H9 (cell line): Measurements from ENCODE around the gene SPRYD7. TPM values are rescaled to one million over a fixed set of nuclear protein-coding genes. Genes with fewer than 3 reads are reported as not detected.

Experiments used
- DNase-seq: peaks from one replicate; pipeline ENCODE4 v3.0.0-alpha.2; 2017
- H2AFZ ChIP-seq: one replicate; pipeline ENCODE4 v1.6.1; 2013; ENCODE audit warnings: mild to moderate bottlenecking, low read length, control low read depth, moderate library complexity
- H2AK5ac ChIP-seq: 2 replicates; pipeline ENCODE4 v1.6.1; 2013; ENCODE audit warnings: low read length, control low read depth, mixed read lengths; ENCODE audit not compliant: insufficient read length
- H2BK120ac ChIP-seq: one replicate; pipeline ENCODE4 v1.6.1; 2013; ENCODE audit warnings: low read depth, mild to moderate bottlenecking, low read length, control low read depth, inconsistent platforms; ENCODE audit not compliant: poor library complexity, severe bottlenecking
- H2BK12ac ChIP-seq: 2 replicates; pipeline ENCODE4 v1.6.1; 2013; ENCODE audit warnings: low read length, control low read depth, mixed read lengths, low read depth; ENCODE audit not compliant: insufficient read length
- H2BK15ac ChIP-seq: 2 replicates; pipeline ENCODE4 v1.6.1; 2013; ENCODE audit warnings: low read depth, low read length, control low read depth
- H2BK20ac ChIP-seq: one replicate; pipeline ENCODE4 v1.6.1; 2013; ENCODE audit warnings: low read depth, mild to moderate bottlenecking, low read length, control low read depth, inconsistent platforms; ENCODE audit not compliant: poor library complexity, severe bottlenecking
- H2BK5ac ChIP-seq: 2 replicates; pipeline ENCODE4 v1.6.1; 2013; ENCODE audit warnings: low read length, control low read depth, mixed read lengths; ENCODE audit not compliant: insufficient read length
- H3K14ac ChIP-seq: 2 replicates; pipeline ENCODE4 v1.6.1; 2013; ENCODE audit warnings: low read length, control low read depth; ENCODE audit not compliant: insufficient read depth
- H3K18ac ChIP-seq: 2 replicates; pipeline ENCODE4 v1.6.1; 2013; ENCODE audit warnings: low read depth, mild to moderate bottlenecking, mixed read lengths, low read length, control low read depth; ENCODE audit not compliant: insufficient read length
- H3K23ac ChIP-seq: 2 replicates; pipeline ENCODE4 v1.6.1; 2013; ENCODE audit warnings: low read length, control low read depth, mixed read lengths, low read depth; ENCODE audit not compliant: insufficient read length
- H3K23me2 ChIP-seq: 2 replicates; pipeline ENCODE4 v1.6.1; 2013; ENCODE audit warnings: low read depth, mild to moderate bottlenecking, mixed read lengths, low read length, control low read depth; ENCODE audit not compliant: insufficient read length, poor library complexity, severe bottlenecking
- H3K27ac ChIP-seq: 2 replicates; pipeline ENCODE4 v1.5.1; 2013; ENCODE audit warnings: low read length, control low read depth, mixed read lengths, low read depth; ENCODE audit not compliant: insufficient read length
- H3K27me3 ChIP-seq: 2 replicates; pipeline ENCODE4 v1.6.1; 2013; ENCODE audit warnings: low read length, control low read depth, inconsistent platforms; ENCODE audit not compliant: insufficient read depth
- H3K4ac ChIP-seq: 2 replicates; pipeline ENCODE4 v1.6.1; 2013; ENCODE audit warnings: low read depth, mild to moderate bottlenecking, control low read depth, inconsistent platforms, low read length, moderate library complexity
- H3K4me1 ChIP-seq: 2 replicates; pipeline ENCODE4 v1.6.1; 2013; ENCODE audit warnings: low read length, control low read depth, inconsistent platforms; ENCODE audit not compliant: insufficient read depth
- H3K4me2 ChIP-seq: 2 replicates; pipeline ENCODE4 v1.6.1; 2013; ENCODE audit warnings: low read length, control low read depth, mixed read lengths; ENCODE audit not compliant: insufficient read length, insufficient read depth
- H3K56ac ChIP-seq: 2 replicates; pipeline ENCODE4 v1.6.1; 2013; ENCODE audit warnings: low read depth, mild to moderate bottlenecking, mixed read lengths, low read length, control low read depth; ENCODE audit not compliant: insufficient read length
- H3K79me1 ChIP-seq: 2 replicates; pipeline ENCODE4 v1.6.1; 2013; ENCODE audit warnings: low read depth, mild to moderate bottlenecking, moderate library complexity, low read length, control low read depth, inconsistent platforms; ENCODE audit not compliant: insufficient read depth, poor library complexity, severe bottlenecking
- H3K79me2 ChIP-seq: 2 replicates; pipeline ENCODE4 v1.6.1; 2013; ENCODE audit warnings: low read length, control low read depth, inconsistent platforms; ENCODE audit not compliant: insufficient read depth
- H3K9ac ChIP-seq: 2 replicates; pipeline ENCODE4 v1.6.1; 2013; ENCODE audit warnings: low read length, control low read depth, mixed read lengths; ENCODE audit not compliant: insufficient read length; ENCODE audit errors: extremely low read depth
- H3K9me3 ChIP-seq: one replicate; pipeline ENCODE4 v1.6.1; 2013; ENCODE audit warnings: low read depth, low read length, inconsistent platforms; ENCODE audit not compliant: control insufficient read depth
- H3T11ph ChIP-seq: one replicate; pipeline ENCODE4 v1.6.1; 2013; ENCODE audit warnings: mild to moderate bottlenecking, low read length, control low read depth, inconsistent platforms
- H4K20me1 ChIP-seq: one replicate; pipeline ENCODE4 v1.6.1; 2013; ENCODE audit not compliant: control insufficient read depth, insufficient read length, insufficient read depth
- H4K5ac ChIP-seq: 2 replicates; pipeline ENCODE4 v1.6.1; 2013; ENCODE audit warnings: low read depth, mild to moderate bottlenecking, mixed read lengths, low read length, control low read depth; ENCODE audit not compliant: insufficient read length
- H4K8ac ChIP-seq: replicated peaks from 2 replicates; pipeline ENCODE4 v1.6.1; 2013; ENCODE audit warnings: low read length, control low read depth, mixed read lengths, low read depth; ENCODE audit not compliant: insufficient read length
- H4K91ac ChIP-seq: 2 replicates; pipeline ENCODE4 v1.6.1; 2013; ENCODE audit warnings: low read depth, mild to moderate bottlenecking, moderate library complexity, mixed read lengths, low read length, control low read depth; ENCODE audit not compliant: insufficient read length
- H3K27ac Mint-ChIP-seq, 3 experiments: 2 replicates in 2 of 3; 3 replicates in 1 of 3; pipeline ENCODE4 v1.8.0; 2020 to 2021; ENCODE audit warnings: mixed read lengths in 3 of 3, mild to moderate bottlenecking in 1 of 3, moderate library complexity in 1 of 3
- H3K27me3 Mint-ChIP-seq: 2 replicates; pipeline ENCODE4 v1.8.0; 2021; ENCODE audit warnings: low read depth, mild to moderate bottlenecking, moderate library complexity, mixed read lengths
- H3K36me3 Mint-ChIP-seq, 3 experiments: 2 replicates in 2 of 3; 3 replicates in 1 of 3; pipeline ENCODE4 v1.8.0; 2020 to 2021; ENCODE audit warnings: low read depth in 3 of 3, mixed read lengths in 3 of 3; ENCODE audit not compliant: insufficient read depth in 1 of 3
- H3K4me1 Mint-ChIP-seq, 2 experiments: 2 replicates each; pipeline ENCODE4 v1.8.0; 2020; ENCODE audit warnings: mixed read lengths in 2 of 2
- H3K4me3 Mint-ChIP-seq, 2 experiments: 2 replicates in 1 of 2; 3 replicates in 1 of 2; pipeline ENCODE4 v1.8.0; 2020 to 2021; ENCODE audit warnings: mild to moderate bottlenecking in 2 of 2, mixed read lengths in 2 of 2, moderate library complexity in 1 of 2
- H3K9me3 Mint-ChIP-seq, 2 experiments: 2 replicates in 1 of 2; 3 replicates in 1 of 2; pipeline ENCODE4 v1.8.0; 2020; ENCODE audit warnings: mild to moderate bottlenecking in 2 of 2, mixed read lengths in 2 of 2, moderate library complexity in 1 of 2
- WGBS: extraction: QIAGEN DNeasy Blood & Tissue Kit; methylation state at CpG from one replicate; pipeline ENCODE4 v1.1.7; 2013; ENCODE audit warnings: missing lambda C conversion rate, low lambda C conversion rate, mixed read lengths; ENCODE audit not compliant: insufficient read length; ENCODE audit errors: extremely low coverage; 5-methylcytosine and 5-hydroxymethylcytosine counted together
- total RNA-seq: library from RNA; stranded (reverse); gene quantifications from 2 replicates; pipeline ENCODE4 v1.2.1, GENCODE V29; 2021
- TF ChIP-seq, protein P1 (sequence below): fragments of 200-600 bp; sonication (generic); conservative IDR thresholded peaks from 3 replicates; pipeline ENCODE4 v1.8.0; 2021; ENCODE audit warnings: antibody characterized with exemption, mild to moderate bottlenecking

SPRYD7 gene
- total RNA-seq, 1 experiment from 2014 or later: 1.8 TPM

DNA sequence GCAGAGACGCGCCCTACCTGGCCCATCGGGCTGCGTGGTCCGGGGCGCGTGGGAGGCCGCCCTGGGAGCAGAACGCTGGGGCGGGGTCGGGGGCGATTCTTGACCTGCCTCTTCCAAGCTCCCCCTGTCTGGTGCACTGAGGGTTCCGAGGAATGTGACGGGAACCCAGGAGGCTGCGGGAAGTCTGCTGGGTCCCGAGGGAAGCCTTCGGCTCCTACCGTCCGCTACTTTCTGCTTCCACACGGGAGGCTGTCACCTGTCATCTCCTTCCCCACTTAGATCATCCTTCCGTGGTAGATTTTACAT lies 781 bp upstream of the SPRYD7 start:
- no peak overlapping the region for H3K27ac Mint-ChIP-seq
- H3K56ac ChIP-seq: no peak overlapping the region
- no peak overlapping the region for H4K91ac ChIP-seq
- no peaks in the 10 kb centered on the region for H4K20me1 ChIP-seq
- no peak overlapping the region for H3K23ac ChIP-seq
- H3K27me3 Mint-ChIP-seq: peaks cover 14% of the 10 kb centered on the region
- DNase-seq: peak; percentile 29
- peak overlapping the region; percentile 60 for H3K4me2 ChIP-seq
- no peak overlapping the region for H2BK12ac ChIP-seq
- H3K9me3 Mint-ChIP-seq: no peaks in the 10 kb centered on the region
- H3K36me3 Mint-ChIP-seq: no peaks in the 10 kb centered on the region
- H2BK20ac ChIP-seq: no peak overlapping the region
- H2AFZ ChIP-seq: no peak overlapping the region
- no peak overlapping the region for H3K18ac ChIP-seq
- H3K4me3 Mint-ChIP-seq: peak overlapping the region; percentile 93
- H3K9ac ChIP-seq: no peak overlapping the region
- H3K9me3 ChIP-seq: no peaks in the 10 kb centered on the region
- no peak overlapping the region for H3K4ac ChIP-seq
- WGBS: no CpG with 5 or more reads among the region's 21 CpGs
- H3K27me3 ChIP-seq: no peaks in the 10 kb centered on the region
- H2BK120ac ChIP-seq: no peak overlapping the region
- no peaks in the 10 kb centered on the region for H3K4me1 ChIP-seq
- no peaks in the 10 kb centered on the region for H3K79me2 ChIP-seq
- no peaks in the 10 kb centered on the region for H3K79me1 ChIP-seq
- TF ChIP-seq, protein P1, sequence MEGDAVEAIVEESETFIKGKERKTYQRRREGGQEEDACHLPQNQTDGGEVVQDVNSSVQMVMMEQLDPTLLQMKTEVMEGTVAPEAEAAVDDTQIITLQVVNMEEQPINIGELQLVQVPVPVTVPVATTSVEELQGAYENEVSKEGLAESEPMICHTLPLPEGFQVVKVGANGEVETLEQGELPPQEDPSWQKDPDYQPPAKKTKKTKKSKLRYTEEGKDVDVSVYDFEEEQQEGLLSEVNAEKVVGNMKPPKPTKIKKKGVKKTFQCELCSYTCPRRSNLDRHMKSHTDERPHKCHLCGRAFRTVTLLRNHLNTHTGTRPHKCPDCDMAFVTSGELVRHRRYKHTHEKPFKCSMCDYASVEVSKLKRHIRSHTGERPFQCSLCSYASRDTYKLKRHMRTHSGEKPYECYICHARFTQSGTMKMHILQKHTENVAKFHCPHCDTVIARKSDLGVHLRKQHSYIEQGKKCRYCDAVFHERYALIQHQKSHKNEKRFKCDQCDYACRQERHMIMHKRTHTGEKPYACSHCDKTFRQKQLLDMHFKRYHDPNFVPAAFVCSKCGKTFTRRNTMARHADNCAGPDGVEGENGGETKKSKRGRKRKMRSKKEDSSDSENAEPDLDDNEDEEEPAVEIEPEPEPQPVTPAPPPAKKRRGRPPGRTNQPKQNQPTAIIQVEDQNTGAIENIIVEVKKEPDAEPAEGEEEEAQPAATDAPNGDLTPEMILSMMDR: no peak
- no peak overlapping the region for H4K5ac ChIP-seq
- no peak overlapping the region for H3T11ph ChIP-seq
- H2BK15ac ChIP-seq: no peak overlapping the region
- no peak overlapping the region for H3K27ac ChIP-seq
- no peak overlapping the region for H2BK5ac ChIP-seq
- peaks cover 12% of the 10 kb centered on the region for H3K23me2 ChIP-seq
- peaks cover 7 to 8% of the 10 kb centered on the region in 2 experiments for H3K4me1 Mint-ChIP-seq
- H3K14ac ChIP-seq: no peak overlapping the region
- no peak overlapping the region for H2AK5ac ChIP-seq
- no peak overlapping the region for H4K8ac ChIP-seq
